Caco-2 (cell line): Measurements from ENCODE around the gene ECHDC1. TPM values are rescaled to one million over a fixed set of nuclear protein-coding genes. Genes with fewer than 3 reads are reported as not detected.

Experiments
- BruUV-seq: library from RNA; stranded (reverse); fragments of 400-500 nt; replicated peaks from 2 replicates; lab custom pipeline; 2021; lab: Mats Ljungman, UMichigan
- CTCF ChIA-PET: fragments of 300-600 bp; sonication (Branson Sonifier 250); formaldehyde crosslinking; loops from one replicate; lab custom pipeline; 2022; ENCODE audit warnings: antibody characterized with exemption; lab: Charles Lee
- POLR2A ChIA-PET: fragments of 300-600 bp; sonication (Branson Sonifier 250); formaldehyde crosslinking; loops from one replicate; lab custom pipeline; 2022; ENCODE audit warnings: antibody characterized with exemption; lab: Charles Lee
- DNase-seq, 2 experiments: peaks; one replicate each; pipeline versions ENCODE4 v3.0.0 to v3.0.0-alpha.2; 2020 to 2022
- H3K27me3 ChIP-seq: replicated peaks from 2 replicates; pipeline ENCODE4 v1.6.0; 2011; ENCODE audit warnings: low read length; ENCODE audit not compliant: control insufficient read depth, insufficient read depth
- H3K36me3 ChIP-seq: 2 replicates; pipeline ENCODE4 v1.5.1; 2011; ENCODE audit warnings: low read length; ENCODE audit not compliant: control insufficient read depth, insufficient read depth
- H3K4me1 ChIP-seq: fragments of 250-450 bp; sonication (Bioruptor Pico); 2 replicates; pipeline ENCODE4 v1.5.1; 2020; ENCODE audit warnings: mild to moderate bottlenecking
- H3K4me3 ChIP-seq: 2 replicates; pipeline ENCODE4 v1.5.1; 2011; ENCODE audit warnings: low read depth, mild to moderate bottlenecking, control low read depth, low read length
- H3K9me3 ChIP-seq: fragments of 250-450 bp; sonication (Bioruptor Pico); 2 replicates; pipeline ENCODE4 v1.5.1; 2020; ENCODE audit warnings: mild to moderate bottlenecking, moderate library complexity
- H3K27ac Mint-ChIP-seq: one replicate; pipeline ENCODE4 v1.8.0; 2022; ENCODE audit warnings: mixed read lengths; ENCODE audit not compliant: unreplicated experiment
- H3K27me3 Mint-ChIP-seq: one replicate; pipeline ENCODE4 v1.8.0; 2022; ENCODE audit warnings: mixed read lengths; ENCODE audit not compliant: insufficient read depth, unreplicated experiment
- H3K36me3 Mint-ChIP-seq: one replicate; pipeline ENCODE4 v1.8.0; 2022; ENCODE audit warnings: mild to moderate bottlenecking, mixed read lengths; ENCODE audit not compliant: insufficient read depth, unreplicated experiment
- H3K4me1 Mint-ChIP-seq: one replicate; pipeline ENCODE4 v1.8.0; 2022; ENCODE audit warnings: low read depth, mixed read lengths; ENCODE audit not compliant: unreplicated experiment
- H3K4me3 Mint-ChIP-seq: one replicate; pipeline ENCODE4 v1.8.0; 2022; ENCODE audit warnings: mild to moderate bottlenecking, moderate library complexity, mixed read lengths; ENCODE audit not compliant: unreplicated experiment
- H3K9me3 Mint-ChIP-seq: one replicate; pipeline ENCODE4 v1.8.0; 2022; ENCODE audit warnings: mixed read lengths; ENCODE audit not compliant: unreplicated experiment
- intact Hi-C: fragments of 100-400 bp; cut with micrococcal nuclease; formaldehyde crosslinking; loops from one replicate; pipeline ENCODE4 v1.10.0; 2022; ENCODE audit not compliant: unreplicated experiment
- total RNA-seq: library from RNA; stranded (reverse); gene quantifications from 2 replicates; pipeline ENCODE4 v1.2.3, GENCODE V29; 2022
- TF ChIP-seq, protein P1 (sequence below), 2 experiments: fragments of 200-600 bp in 1 of 2; IDR thresholded peaks; 1 replicate in 1 of 2; 2 replicates in 1 of 2; pipeline versions ENCODE4 v1.5.1 to v1.8.0; 2011 to 2022; ENCODE audit warnings: antibody characterized with exemption in 1 of 2, control low read depth in 1 of 2, inconsistent platforms in 1 of 2, low read depth in 1 of 2, low read length in 1 of 2, mild to moderate bottlenecking in 1 of 2, moderate library complexity in 1 of 2; ENCODE audit not compliant: insufficient read depth in 1 of 2, severe bottlenecking in 1 of 2, unreplicated experiment in 1 of 2

ECHDC1 gene
- total RNA-seq, 1 experiment from 2014 or later, result 77.5 TPM

DNA sequence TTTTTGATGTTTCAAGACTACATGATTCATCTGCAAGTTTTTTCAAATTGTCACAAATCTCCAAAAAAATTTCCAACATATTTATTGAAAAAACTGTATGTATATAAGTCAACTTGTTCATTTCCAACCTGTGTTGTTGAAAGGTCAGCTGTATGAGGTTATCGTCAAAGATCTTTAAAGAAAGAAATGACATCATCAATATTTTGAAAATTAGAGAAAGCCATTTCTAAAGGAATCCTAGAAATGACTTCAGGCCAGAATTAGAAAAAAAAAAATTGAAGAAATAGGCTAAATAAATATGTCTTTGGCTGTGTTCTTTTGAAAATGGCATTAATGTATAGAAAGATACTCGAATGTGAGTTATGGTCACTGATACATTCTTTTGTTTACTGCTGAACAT is 69.9 kb downstream of the ECHDC1 start:
- Histone ChIP-seq H3K27me3 (no peaks in the 10 kb centered on the region), H3K4me3 (no peak overlapping the region), H3K36me3 (no peaks in the 10 kb centered on the region), H3K4me1 (0 out of 2 replicates have a peak, but pooled peaks cover 6% of the 10 kb centered on the region), H3K9me3 (no peaks in the 10 kb centered on the region)
- no peaks in the 10 kb centered on the region for H3K4me1 Mint-ChIP-seq
- no TSS peak for BruUV-seq
- intact Hi-C loops, result no loop called here
- H3K4me3 Mint-ChIP-seq, result no peak overlapping the region
- TF ChIP-seq, protein P1, sequence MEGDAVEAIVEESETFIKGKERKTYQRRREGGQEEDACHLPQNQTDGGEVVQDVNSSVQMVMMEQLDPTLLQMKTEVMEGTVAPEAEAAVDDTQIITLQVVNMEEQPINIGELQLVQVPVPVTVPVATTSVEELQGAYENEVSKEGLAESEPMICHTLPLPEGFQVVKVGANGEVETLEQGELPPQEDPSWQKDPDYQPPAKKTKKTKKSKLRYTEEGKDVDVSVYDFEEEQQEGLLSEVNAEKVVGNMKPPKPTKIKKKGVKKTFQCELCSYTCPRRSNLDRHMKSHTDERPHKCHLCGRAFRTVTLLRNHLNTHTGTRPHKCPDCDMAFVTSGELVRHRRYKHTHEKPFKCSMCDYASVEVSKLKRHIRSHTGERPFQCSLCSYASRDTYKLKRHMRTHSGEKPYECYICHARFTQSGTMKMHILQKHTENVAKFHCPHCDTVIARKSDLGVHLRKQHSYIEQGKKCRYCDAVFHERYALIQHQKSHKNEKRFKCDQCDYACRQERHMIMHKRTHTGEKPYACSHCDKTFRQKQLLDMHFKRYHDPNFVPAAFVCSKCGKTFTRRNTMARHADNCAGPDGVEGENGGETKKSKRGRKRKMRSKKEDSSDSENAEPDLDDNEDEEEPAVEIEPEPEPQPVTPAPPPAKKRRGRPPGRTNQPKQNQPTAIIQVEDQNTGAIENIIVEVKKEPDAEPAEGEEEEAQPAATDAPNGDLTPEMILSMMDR (IDR thresholded peaks at IDR 0.05; ENCODE audit: insufficient read depth in 1 of 2, low read depth in 1 of 2, low read length in 1 of 2, severe bottlenecking in 1 of 2, unreplicated experiment in 1 of 2), result no peak
- H3K36me3 Mint-ChIP-seq, result peaks cover 4% of the 10 kb centered on the region
- H3K27ac Mint-ChIP-seq, result no peak overlapping the region
- ChIA-PET POLR2A (no interaction called here), CTCF (no interaction called here)
- H3K27me3 Mint-ChIP-seq, result no peaks in the 10 kb centered on the region
- no peak for DNase-seq
- H3K9me3 Mint-ChIP-seq, result no peaks in the 10 kb centered on the region

DNA sequence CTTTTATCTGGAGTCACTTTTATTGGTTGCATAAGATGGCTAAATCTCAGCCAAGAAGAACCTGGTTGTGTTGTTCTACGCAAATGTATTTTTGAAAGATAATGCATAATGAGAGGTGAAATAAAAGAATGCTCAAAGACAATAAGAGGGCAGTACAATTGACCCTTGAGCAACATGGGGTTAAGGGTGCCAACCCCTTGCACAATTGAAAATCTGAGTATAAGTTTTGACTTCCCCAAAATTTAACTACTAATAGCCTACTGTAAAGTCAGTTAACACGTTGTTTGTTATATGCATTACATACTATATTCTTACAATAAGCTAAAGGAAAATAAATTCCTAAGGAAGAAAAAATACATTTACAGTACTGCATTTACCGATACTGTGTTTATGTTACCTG is 70.8 kb downstream of the ECHDC1 start:
- DNase-seq, result no peak
- Histone ChIP-seq H3K4me3 (no peak overlapping the region), H3K27me3 (no peaks in the 10 kb centered on the region), H3K9me3 (no peaks in the 10 kb centered on the region), H3K4me1 (0 out of 2 replicates have a peak, but pooled peaks cover 6% of the 10 kb centered on the region), H3K36me3 (no peaks in the 10 kb centered on the region)
- ChIA-PET CTCF (no interaction called here), POLR2A (no interaction called here)
- no peaks in the 10 kb centered on the region for H3K9me3 Mint-ChIP-seq
- BruUV-seq, result no TSS peak
- H3K36me3 Mint-ChIP-seq, result peaks cover 4% of the 10 kb centered on the region
- H3K27ac Mint-ChIP-seq, result no peak overlapping the region
- intact Hi-C loops, result no loop called here
- H3K4me3 Mint-ChIP-seq, result no peak overlapping the region
- no peaks in the 10 kb centered on the region for H3K4me1 Mint-ChIP-seq
- H3K27me3 Mint-ChIP-seq, result no peaks in the 10 kb centered on the region
- TF ChIP-seq, protein P1 (IDR thresholded peaks at IDR 0.05; ENCODE audit: insufficient read depth in 1 of 2, low read depth in 1 of 2, low read length in 1 of 2, severe bottlenecking in 1 of 2, unreplicated experiment in 1 of 2), result no peak

DNA sequence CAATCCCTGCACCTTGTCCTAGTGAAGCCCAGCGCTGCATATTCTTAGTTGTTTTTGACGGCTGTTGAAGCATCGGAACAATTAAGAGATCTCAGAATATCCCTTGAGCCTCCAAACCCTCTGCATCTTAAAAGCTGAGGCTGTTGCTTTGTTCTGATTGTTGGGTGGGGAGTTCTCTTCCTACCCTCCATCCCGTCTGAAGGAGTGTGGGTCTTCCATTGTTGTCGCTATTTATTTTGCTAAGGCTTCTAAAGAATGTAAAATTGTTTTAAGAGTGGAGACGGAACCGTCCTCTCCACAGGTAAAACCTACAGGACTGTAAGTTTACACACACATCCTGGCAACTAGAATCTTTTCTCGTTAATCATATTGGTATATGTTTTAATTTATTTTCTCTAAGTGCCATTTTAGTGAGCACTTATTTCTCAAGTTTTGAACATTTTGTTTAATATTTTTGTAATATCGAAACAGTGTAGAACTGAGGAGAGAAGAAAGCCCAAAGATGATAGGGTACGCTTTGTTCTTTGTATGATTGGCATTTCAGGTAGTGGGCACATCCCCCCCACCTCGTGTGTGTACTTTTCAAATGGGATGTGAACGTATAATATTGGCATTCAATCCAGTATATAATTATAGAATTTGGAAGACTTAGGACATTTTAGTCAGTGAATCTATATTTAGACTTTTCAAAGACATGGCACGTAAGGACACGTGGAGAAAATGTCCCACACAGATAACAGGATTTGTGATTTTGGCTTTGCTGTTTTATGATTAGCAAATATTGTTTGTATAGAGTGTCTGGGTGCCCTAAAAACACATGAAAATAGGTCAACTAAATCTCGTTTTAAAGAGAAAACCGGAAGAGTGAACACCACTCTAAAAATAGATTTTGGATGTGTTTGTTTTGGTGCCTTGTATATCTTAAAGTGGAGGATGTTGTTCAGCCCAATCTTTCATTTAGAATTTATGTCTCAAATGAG is 75.5 kb downstream of the ECHDC1 start:
- BruUV-seq, result TSS peak; percentile 31
- Mint-ChIP-seq H3K27me3 (no peaks in the 10 kb centered on the region), H3K4me1 (peaks cover 9% of the 10 kb centered on the region), H3K4me3 (peak overlapping the region; percentile 94), H3K36me3 (peaks cover 10% of the 10 kb centered on the region), H3K27ac (peak overlapping the region; percentile 95), H3K9me3 (no peaks in the 10 kb centered on the region)
- Histone ChIP-seq H3K9me3 (no peaks in the 10 kb centered on the region), H3K27me3 (no peaks in the 10 kb centered on the region), H3K4me3 (peak overlapping the region; percentile 99), H3K36me3 (no peaks in the 10 kb centered on the region), H3K4me1 (0 out of 2 replicates have a peak, but pooled peaks cover 6% of the 10 kb centered on the region)
- no peak for DNase-seq
- ChIA-PET POLR2A (interaction anchor here (1.3 kb wide), 1 partner anchor 30 kb away, joined by 5 read pairs; no protein-coding TSS in a partner anchor), CTCF (interaction anchor here (1.8 kb wide), 1 partner anchor 78 kb away, joined by 11 read pairs; no protein-coding TSS in a partner anchor)
- intact Hi-C loops, result loop anchor here (2.0 to 10.0 kb wide), 3 partner anchors 71 to 463 kb away; partner anchors contain the start of gene ECHDC1
- TF ChIP-seq, protein P1 (IDR thresholded peaks at IDR 0.05; ENCODE audit: insufficient read depth in 1 of 2, low read depth in 1 of 2, low read length in 1 of 2, severe bottlenecking in 1 of 2, unreplicated experiment in 1 of 2), result no peak
